ENCODE data around the gene NAP1L1.

Gene NAP1L1

GRCh38 chr12:76002598-76003354 lies 81.7 kb downstream of the NAP1L1 start:
- no peaks in the 10 kb centered on the region for H4K20me1 ChIP-seq (ENCODE audit: insufficient read depth, low read length)
- H3K4me2 ChIP-seq (ENCODE audit: low read depth, low read length) = no peak overlapping the region
- H3K9me3 ChIP-seq (replicated peaks; ENCODE audit: insufficient read depth, low read length) = no peaks in the 10 kb centered on the region
- no peak overlapping the region for H3K4me3 ChIP-seq (ENCODE audit: low read length)
- no peak overlapping the region for H3K27ac ChIP-seq (ENCODE audit: low read length)
- H3K4me1 ChIP-seq (ENCODE audit: low read length) = no peaks in the 10 kb centered on the region
- no peaks in the 10 kb centered on the region for H3K79me2 ChIP-seq (ENCODE audit: low read length)
- no peaks in the 10 kb centered on the region for H3F3A ChIP-seq (ENCODE audit: insufficient read depth, low read length)
- H3K36me3 ChIP-seq (replicated peaks; ENCODE audit: insufficient read depth, low read length) = no peaks in the 10 kb centered on the region
- no peaks in the 10 kb centered on the region for H3K27me3 ChIP-seq (replicated peaks; ENCODE audit: insufficient read depth, low read length)
- no peak for DNase-seq
- H3K9me2 ChIP-seq (replicated peaks; ENCODE audit: insufficient read depth, low read length) = no peaks in the 10 kb centered on the region
- H2AFZ ChIP-seq (ENCODE audit: low read length) = no peak overlapping the region
- no peak overlapping the region for H3K9ac ChIP-seq (ENCODE audit: low read length)
- TF ChIP-seq EZH2 (optimal IDR thresholded peaks at IDR 0.05; ENCODE audit: low read depth, low read length) (no peak), EZH2phosphoT487 (IDR thresholded peaks at IDR 0.05; ENCODE audit: low read length) (no peak)
- TF ChIP-seq, protein P1, sequence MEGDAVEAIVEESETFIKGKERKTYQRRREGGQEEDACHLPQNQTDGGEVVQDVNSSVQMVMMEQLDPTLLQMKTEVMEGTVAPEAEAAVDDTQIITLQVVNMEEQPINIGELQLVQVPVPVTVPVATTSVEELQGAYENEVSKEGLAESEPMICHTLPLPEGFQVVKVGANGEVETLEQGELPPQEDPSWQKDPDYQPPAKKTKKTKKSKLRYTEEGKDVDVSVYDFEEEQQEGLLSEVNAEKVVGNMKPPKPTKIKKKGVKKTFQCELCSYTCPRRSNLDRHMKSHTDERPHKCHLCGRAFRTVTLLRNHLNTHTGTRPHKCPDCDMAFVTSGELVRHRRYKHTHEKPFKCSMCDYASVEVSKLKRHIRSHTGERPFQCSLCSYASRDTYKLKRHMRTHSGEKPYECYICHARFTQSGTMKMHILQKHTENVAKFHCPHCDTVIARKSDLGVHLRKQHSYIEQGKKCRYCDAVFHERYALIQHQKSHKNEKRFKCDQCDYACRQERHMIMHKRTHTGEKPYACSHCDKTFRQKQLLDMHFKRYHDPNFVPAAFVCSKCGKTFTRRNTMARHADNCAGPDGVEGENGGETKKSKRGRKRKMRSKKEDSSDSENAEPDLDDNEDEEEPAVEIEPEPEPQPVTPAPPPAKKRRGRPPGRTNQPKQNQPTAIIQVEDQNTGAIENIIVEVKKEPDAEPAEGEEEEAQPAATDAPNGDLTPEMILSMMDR (IDR thresholded peaks at IDR 0.05; ENCODE audit: low read length) = no peak

DNA sequence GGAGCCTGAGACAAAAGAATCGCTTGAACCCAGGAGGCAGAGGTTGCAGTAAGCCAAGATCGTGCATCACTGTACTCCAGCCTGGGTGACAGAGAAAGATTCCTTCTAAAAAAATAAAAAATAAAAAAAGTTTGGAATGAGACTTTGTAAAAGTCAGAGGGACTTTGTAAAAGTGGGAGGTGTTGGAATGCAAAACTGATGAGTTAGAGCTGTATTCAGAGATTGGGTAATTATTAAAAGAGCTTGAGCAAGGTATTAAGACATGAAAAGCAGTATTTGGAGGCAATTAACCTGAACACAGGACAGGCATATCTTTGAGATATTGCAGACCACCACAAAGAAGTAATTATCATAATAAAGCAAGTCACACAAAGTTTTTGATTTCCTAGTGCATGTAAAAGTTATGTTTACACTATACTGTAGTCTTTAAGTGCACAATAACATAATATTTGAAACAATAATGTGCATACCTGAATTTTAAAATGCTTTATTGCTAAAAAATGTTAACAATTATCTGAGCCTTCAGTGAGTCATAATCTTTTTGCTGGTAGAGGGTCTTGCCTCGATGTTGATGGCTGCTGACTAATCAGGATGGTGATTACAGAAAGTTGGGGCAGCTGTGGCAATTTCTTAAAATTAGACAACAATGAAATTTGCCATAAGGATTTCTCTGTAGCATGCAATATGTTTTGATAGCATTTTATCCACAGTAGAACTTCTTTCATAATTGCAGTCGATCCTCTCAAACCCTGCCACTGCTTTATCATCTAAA lies 86.0 kb downstream of the NAP1L1 start:
- Histone ChIP-seq H3K27ac (ENCODE audit: low read length) (no peak overlapping the region), H3K4me3 (ENCODE audit: low read length) (no peak overlapping the region), H3K9me3 (replicated peaks; ENCODE audit: insufficient read depth, low read length) (no peaks in the 10 kb centered on the region), H3F3A (ENCODE audit: insufficient read depth, low read length) (no peaks in the 10 kb centered on the region), H3K4me2 (ENCODE audit: low read depth, low read length) (no peak overlapping the region), H3K27me3 (replicated peaks; ENCODE audit: insufficient read depth, low read length) (no peaks in the 10 kb centered on the region), H3K79me2 (ENCODE audit: low read length) (no peaks in the 10 kb centered on the region), H2AFZ (ENCODE audit: low read length) (no peak overlapping the region), H3K4me1 (ENCODE audit: low read length) (0 out of 2 replicates have a peak, but pooled peaks cover 3% of the 10 kb centered on the region), H3K36me3 (replicated peaks; ENCODE audit: insufficient read depth, low read length) (no peaks in the 10 kb centered on the region), H3K9me2 (replicated peaks; ENCODE audit: insufficient read depth, low read length) (no peaks in the 10 kb centered on the region), H3K9ac (ENCODE audit: low read length) (no peak overlapping the region), H4K20me1 (ENCODE audit: insufficient read depth, low read length) (no peaks in the 10 kb centered on the region)
- TF ChIP-seq EZH2 (optimal IDR thresholded peaks at IDR 0.05; ENCODE audit: low read depth, low read length) (no peak), EZH2phosphoT487 (IDR thresholded peaks at IDR 0.05; ENCODE audit: low read length) (no peak)
- TF ChIP-seq, protein P1 (IDR thresholded peaks at IDR 0.05; ENCODE audit: low read length) = no peak
- no peak for DNase-seq

DNA sequence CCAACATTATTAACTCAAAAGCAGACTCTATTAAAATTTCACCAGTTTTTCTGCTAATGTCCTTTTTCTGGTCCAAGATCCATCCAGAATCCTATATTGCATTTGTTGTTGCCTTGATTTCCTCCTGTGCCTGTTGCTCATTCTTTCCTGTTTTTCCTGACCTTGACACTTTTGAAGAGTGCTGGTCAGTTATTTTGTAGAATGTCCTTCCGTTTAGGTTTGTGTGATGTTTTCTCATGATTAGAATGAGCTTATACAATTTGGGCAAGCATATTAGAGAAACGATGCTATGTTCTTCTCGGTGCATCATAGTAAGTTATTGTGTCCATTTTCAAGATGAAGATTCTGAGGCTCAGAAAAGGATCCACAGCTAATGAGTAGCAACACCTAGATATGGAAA lies 86.8 kb downstream of the NAP1L1 start:
- no peaks in the 10 kb centered on the region for H3K9me3 ChIP-seq (replicated peaks; ENCODE audit: insufficient read depth, low read length)
- DNase-seq = no peak
- H4K20me1 ChIP-seq (ENCODE audit: insufficient read depth, low read length) = no peaks in the 10 kb centered on the region
- H3K4me2 ChIP-seq (ENCODE audit: low read depth, low read length) = no peak overlapping the region
- no peak overlapping the region for H3K4me3 ChIP-seq (ENCODE audit: low read length)
- no peaks in the 10 kb centered on the region for H3K79me2 ChIP-seq (ENCODE audit: low read length)
- no peak overlapping the region for H2AFZ ChIP-seq (ENCODE audit: low read length)
- TF ChIP-seq EZH2phosphoT487 (IDR thresholded peaks at IDR 0.05; ENCODE audit: low read length) (no peak), EZH2 (optimal IDR thresholded peaks at IDR 0.05; ENCODE audit: low read depth, low read length) (no peak)
- TF ChIP-seq, protein P1 (IDR thresholded peaks at IDR 0.05; ENCODE audit: low read length) = no peak
- 0 out of 2 replicates have a peak, but pooled peaks cover 4% of the 10 kb centered on the region for H3K4me1 ChIP-seq (ENCODE audit: low read length)
- H3K36me3 ChIP-seq (replicated peaks; ENCODE audit: insufficient read depth, low read length) = no peaks in the 10 kb centered on the region
- H3K27ac ChIP-seq (ENCODE audit: low read length) = no peak overlapping the region
- H3K9me2 ChIP-seq (replicated peaks; ENCODE audit: insufficient read depth, low read length) = no peaks in the 10 kb centered on the region
- no peaks in the 10 kb centered on the region for H3F3A ChIP-seq (ENCODE audit: insufficient read depth, low read length)
- no peaks in the 10 kb centered on the region for H3K27me3 ChIP-seq (replicated peaks; ENCODE audit: insufficient read depth, low read length)
- H3K9ac ChIP-seq (ENCODE audit: low read length) = no peak overlapping the region
